Stimulated activated CD4-positive, alpha-beta T cell treated with anti-CD3 and anti-CD28 coated beads, Interleukin-12 subunit alpha, Interleukin-12 subunit beta, amount 100 ng/mL, for 24 hours (primary cell): ENCODE measurements around the gene CCDC9B.

ENCODE experiments used
- DNase-seq, 2 experiments: peaks; one replicate each; pipeline ENCODE4 v3.0.0-alpha.2; 2020; ENCODE audit warnings: low read depth in 2 of 2

The CCDC9B gene

GRCh38 chr15:40293006-40293405 is 47.7 kb downstream of the CCDC9B start:
- DNase-seq: no peak

GRCh38 chr15:40292246-40292645 is 48.5 kb downstream of the CCDC9B start:
- DNase-seq: no peak

- DNase-seq: no peak
Measured at GRCh38 chr15:40290918-40291574, 49.7 kb downstream of the CCDC9B start.

GRCh38 chr15:40290545-40290917 is 50.2 kb downstream of the CCDC9B start:
- no peak for DNase-seq

GRCh38 chr15:40289140-40289775 is 51.5 kb downstream of the CCDC9B start:
- no peak for DNase-seq

- DNase-seq: no peak
Measured at GRCh38 chr15:40287968-40288367, 52.8 kb downstream of the CCDC9B start.

GRCh38 chr15:40287505-40287904 is 53.2 kb downstream of the CCDC9B start:
- no peak for DNase-seq

- no peak for DNase-seq
Measured at GRCh38 chr15:40286794-40287193, 53.9 kb downstream of the CCDC9B start.

GRCh38 chr15:40286061-40286532 is 54.6 kb downstream of the CCDC9B start:
- DNase-seq: no peak

GRCh38 chr15:40285554-40286011 is 55.2 kb downstream of the CCDC9B start:
- no peak for DNase-seq

GRCh38 chr15:40285151-40285550 is 55.6 kb downstream of the CCDC9B start:
- DNase-seq: no peak

GRCh38 chr15:40283615-40284300 is 57.0 kb downstream of the CCDC9B start:
- no peak for DNase-seq

GRCh38 chr15:40282869-40283614 is 57.7 kb downstream of the CCDC9B start, which contains the start of gene ANKRD63:
Gene ANKRD63, minus strand, starts transcription at chr15:40283064. Its CDS starts 478 bp downstream, at chr15:40282586.
- DNase-seq: peak in 1 of 2 experiments; percentile 20

GRCh38 chr15:40282147-40282868 is 58.4 kb downstream of the CCDC9B start:
- peak; percentile 5 to 24 for DNase-seq

GRCh38 chr15:40281801-40282146 is 59.0 kb downstream of the CCDC9B start:
- no peak for DNase-seq
